ENCODE results near the gene SARDH.

The SARDH gene

GRCh38 chr9:133737774-133738639, at the start of gene SARDH:
TSS of gene SARDH (minus strand) at chr9:133738352. CDS start at chr9:133734173, 4,179 bp downstream.
- DNase-seq = peak; percentile 70

GRCh38 chr9:133787754-133788025, 49.5 kb upstream of the SARDH start:
- DNase-seq = peak; percentile 92

GRCh38 chr9:133786907-133787753, 49.0 kb upstream of the SARDH start:
- DNase-seq = no peak

- DNase-seq = no peak
Measured at GRCh38 chr9:133786371-133786753, 48.2 kb upstream of the SARDH start.

GRCh38 chr9:133785753-133786370, 47.7 kb upstream of the SARDH start:
- no peak for DNase-seq

GRCh38 chr9:133784731-133785561, 46.8 kb upstream of the SARDH start:
- DNase-seq = no peak

GRCh38 chr9:133783331-133783731, 45.2 kb upstream of the SARDH start:
- DNase-seq = no peak

- peak; percentile 89 for DNase-seq
Measured at GRCh38 chr9:133782157-133783130, 44.3 kb upstream of the SARDH start.

GRCh38 chr9:133781828-133782135, 43.6 kb upstream of the SARDH start:
- no peak for DNase-seq

- DNase-seq = no peak
Measured at GRCh38 chr9:133780962-133781827, 43.0 kb upstream of the SARDH start.

- no peak for DNase-seq
Measured at GRCh38 chr9:133780404-133780945, 42.3 kb upstream of the SARDH start.

GRCh38 chr9:133779516-133780403, 41.6 kb upstream of the SARDH start:
- DNase-seq = no peak

GRCh38 chr9:133779081-133779480, 40.9 kb upstream of the SARDH start:
- DNase-seq = no peak

GRCh38 chr9:133778336-133779013, 40.3 kb upstream of the SARDH start:
- no peak for DNase-seq

- DNase-seq = no peak
Measured at GRCh38 chr9:133777871-133778270, 39.7 kb upstream of the SARDH start.

GRCh38 chr9:133777068-133777791, 39.1 kb upstream of the SARDH start:
- no peak for DNase-seq

GRCh38 chr9:133775951-133776905, 38.1 kb upstream of the SARDH start:
- DNase-seq = no peak
